Mesenchymal stem cell (in vitro differentiated cells and primary cell): ENCODE data around the gene DENND6A.

ENCODE experiments used
- DNase-seq: peaks from one replicate; pipeline ENCODE4 v3.0.0-alpha.2; 2013
- H2AFZ ChIP-seq: one replicate; pipeline ENCODE4 v1.6.1; 2013; ENCODE audit warnings: low read depth, mild to moderate bottlenecking, control low read depth, inconsistent platforms, low read length, moderate library complexity
- H2AK5ac ChIP-seq: 2 replicates; pipeline ENCODE4 v1.6.1; 2013; ENCODE audit warnings: low read length, moderate library complexity, mild to moderate bottlenecking, inconsistent platforms; ENCODE audit not compliant: severe bottlenecking
- H2BK120ac ChIP-seq: one replicate; pipeline ENCODE4 v1.6.1; 2013; ENCODE audit warnings: low read depth, mild to moderate bottlenecking, inconsistent platforms, low read length, moderate library complexity
- H2BK12ac ChIP-seq, 2 experiments: one replicate each; pipeline ENCODE4 v1.6.1; 2013; ENCODE audit warnings: inconsistent platforms in 2 of 2, low read length in 2 of 2, mild to moderate bottlenecking in 2 of 2, moderate library complexity in 2 of 2, control low read depth in 1 of 2
- H2BK15ac ChIP-seq: one replicate; pipeline ENCODE4 v1.6.1; 2013; ENCODE audit warnings: mild to moderate bottlenecking, low read depth, inconsistent platforms; ENCODE audit not compliant: poor library complexity, severe bottlenecking
- H2BK5ac ChIP-seq: 2 replicates; pipeline ENCODE4 v1.6.1; 2013; ENCODE audit warnings: low read depth, mild to moderate bottlenecking, low read length, control low read depth, inconsistent platforms; ENCODE audit not compliant: poor library complexity, severe bottlenecking
- H3K14ac ChIP-seq, 2 experiments: one replicate each; pipeline ENCODE4 v1.6.1; 2013; ENCODE audit warnings: inconsistent platforms in 2 of 2, low read length in 2 of 2, control low read depth in 1 of 2, mild to moderate bottlenecking in 1 of 2, moderate library complexity in 1 of 2
- H3K18ac ChIP-seq, 2 experiments: one replicate each; pipeline ENCODE4 v1.6.1; 2013; ENCODE audit warnings: inconsistent platforms in 2 of 2, low read length in 2 of 2, control low read depth in 1 of 2, low read depth in 1 of 2, mild to moderate bottlenecking in 1 of 2
- H3K23ac ChIP-seq, 2 experiments: one replicate each; pipeline ENCODE4 v1.6.1; 2013; ENCODE audit warnings: inconsistent platforms in 2 of 2, low read length in 2 of 2, mild to moderate bottlenecking in 2 of 2, moderate library complexity in 2 of 2, control low read depth in 1 of 2
- H3K27ac ChIP-seq: 2 replicates; pipeline ENCODE4 v1.5.1; 2013; ENCODE audit warnings: mild to moderate bottlenecking, moderate library complexity, low read length, control low read depth, inconsistent platforms; ENCODE audit not compliant: poor library complexity, severe bottlenecking
- H3K27me3 ChIP-seq, 2 experiments: 2 replicates each; pipeline versions ENCODE4 v1.6.1 to v1.7.0; 2013; ENCODE audit warnings: low read length in 2 of 2, mild to moderate bottlenecking in 2 of 2, moderate library complexity in 2 of 2, control low read depth in 1 of 2, inconsistent platforms in 1 of 2; ENCODE audit not compliant: control insufficient read depth in 1 of 2, insufficient read depth in 1 of 2
- H3K36me3 ChIP-seq, 2 experiments: 2 replicates each; pipeline versions ENCODE4 v1.6.1 to v1.7.0; 2013; ENCODE audit warnings: low read length in 2 of 2, control low read depth in 1 of 2, inconsistent platforms in 1 of 2, low read depth in 1 of 2, mild to moderate bottlenecking in 1 of 2; ENCODE audit not compliant: insufficient read depth in 2 of 2, control insufficient read depth in 1 of 2
- H3K4ac ChIP-seq, 2 experiments: one replicate each; pipeline ENCODE4 v1.6.1; 2013; ENCODE audit warnings: inconsistent platforms in 2 of 2, low read length in 2 of 2, mild to moderate bottlenecking in 2 of 2, moderate library complexity in 2 of 2, control low read depth in 1 of 2, low read depth in 1 of 2
- H3K4me1 ChIP-seq: 2 replicates; pipeline ENCODE4 v1.6.1; 2013; ENCODE audit warnings: low read depth, low read length, control low read depth; ENCODE audit not compliant: control insufficient read depth, insufficient read depth
- H3K4me2 ChIP-seq: 2 replicates; pipeline ENCODE4 v1.6.1; 2013; ENCODE audit warnings: low read length, mild to moderate bottlenecking, inconsistent platforms; ENCODE audit not compliant: poor library complexity, severe bottlenecking
- H3K4me3 ChIP-seq, 2 experiments: 2 replicates each; pipeline versions ENCODE4 v1.5.1 to v1.7.0; 2013; ENCODE audit warnings: low read length in 2 of 2, mild to moderate bottlenecking in 2 of 2, control low read depth in 1 of 2, low read depth in 1 of 2; ENCODE audit not compliant: insufficient read depth in 1 of 2
- H3K79me1 ChIP-seq: replicated peaks from 2 replicates; pipeline ENCODE4 v1.6.1; 2013; ENCODE audit warnings: mild to moderate bottlenecking, control low read depth, low read length, inconsistent platforms; ENCODE audit not compliant: poor library complexity, severe bottlenecking
- H3K9ac ChIP-seq: 2 replicates; pipeline ENCODE4 v1.7.0; 2013; ENCODE audit warnings: mild to moderate bottlenecking, low read length, moderate library complexity
- H3K9me3 ChIP-seq: 2 replicates; pipeline ENCODE4 v1.7.0; 2013; ENCODE audit warnings: mild to moderate bottlenecking, low read length; ENCODE audit not compliant: control insufficient read depth
- H4K8ac ChIP-seq: one replicate; pipeline ENCODE4 v1.6.1; 2013; ENCODE audit warnings: inconsistent platforms, mild to moderate bottlenecking, low read length, moderate library complexity
- H4K91ac ChIP-seq: one replicate; pipeline ENCODE4 v1.6.1; 2013; ENCODE audit warnings: mild to moderate bottlenecking, low read length, inconsistent platforms
- WGBS: methylation state at CpG from one replicate; pipeline ENCODE4 v1.1.7; 2013; ENCODE audit warnings: mixed read lengths; 5-methylcytosine and 5-hydroxymethylcytosine counted together

DENND6A gene

GRCh38 chr3:57605683-57606082, 87.2 kb downstream of the DENND6A start:
- Histone ChIP-seq H2AK5ac (no peak overlapping the region), H3K27ac (no peak overlapping the region), H3K9me3 (peaks cover 8% of the 10 kb centered on the region), H3K36me3 (peaks cover 3 to 9% of the 10 kb centered on the region in 2 experiments), H3K23ac (no peak overlapping the region), H2BK15ac (no peak overlapping the region), H2BK5ac (no peak overlapping the region), H2BK120ac (no peak overlapping the region), H3K4ac (no peak overlapping the region), H3K27me3 (no peaks in the 10 kb centered on the region), H3K79me1 (peaks cover 5% of the 10 kb centered on the region), H2BK12ac (no peak overlapping the region), H3K9ac (no peak overlapping the region), H3K18ac (no peak overlapping the region), H2AFZ (no peak overlapping the region), H3K14ac (no peak overlapping the region), H3K4me1 (no peaks in the 10 kb centered on the region), H3K4me2 (no peak overlapping the region), H4K91ac (no peak overlapping the region), H4K8ac (no peak overlapping the region), H3K4me3 (no peak overlapping the region)
- DNase-seq = no peak

DNA sequence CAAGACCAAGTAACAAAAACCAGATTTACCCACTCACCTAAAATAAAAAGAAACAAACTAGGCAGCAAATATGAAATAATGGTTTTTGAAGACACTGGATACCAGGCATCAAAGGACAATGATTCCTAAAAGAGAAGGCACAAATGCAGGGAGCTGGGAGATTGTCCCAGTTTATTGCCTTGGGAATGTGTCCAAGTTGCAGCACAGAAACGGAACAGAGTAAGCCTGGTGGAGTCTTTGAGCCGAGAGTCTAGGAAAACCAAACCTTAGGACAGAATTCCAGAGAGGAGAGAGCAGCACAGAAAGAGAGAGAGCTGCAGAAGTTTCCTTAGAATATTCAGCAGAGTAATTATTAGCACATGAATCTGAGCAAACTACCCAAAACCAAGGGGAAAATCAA, 87.9 kb downstream of the DENND6A start:
- Histone ChIP-seq H3K79me1 (peaks cover 5% of the 10 kb centered on the region), H2BK12ac (no peak overlapping the region), H2BK120ac (no peak overlapping the region), H3K27me3 (no peaks in the 10 kb centered on the region), H3K14ac (no peak overlapping the region), H3K27ac (no peak overlapping the region), H3K36me3 (peaks cover 3 to 9% of the 10 kb centered on the region in 2 experiments), H2BK15ac (no peak overlapping the region), H4K91ac (no peak overlapping the region), H3K9me3 (peaks cover 8% of the 10 kb centered on the region), H3K4ac (no peak overlapping the region), H4K8ac (no peak overlapping the region), H3K23ac (no peak overlapping the region), H3K18ac (no peak overlapping the region), H2BK5ac (no peak overlapping the region), H3K9ac (no peak overlapping the region), H3K4me3 (no peak overlapping the region), H2AFZ (no peak overlapping the region), H3K4me2 (no peak overlapping the region), H2AK5ac (no peak overlapping the region), H3K4me1 (no peaks in the 10 kb centered on the region)
- 100% methylated on average over 2 of the region's 2 CpGs for WGBS
- no peak for DNase-seq

GRCh38 chr3:57600195-57600594, 92.7 kb downstream of the DENND6A start:
- Histone ChIP-seq H3K23ac (no peak overlapping the region), H2BK15ac (no peak overlapping the region), H3K79me1 (peaks cover 5% of the 10 kb centered on the region), H3K27ac (no peak overlapping the region), H3K4me1 (no peaks in the 10 kb centered on the region), H2AFZ (no peak overlapping the region), H2BK12ac (no peak overlapping the region), H3K4ac (no peak overlapping the region), H4K8ac (no peak overlapping the region), H3K36me3 (peaks cover 3 to 13% of the 10 kb centered on the region in 2 experiments), H3K9me3 (no peaks in the 10 kb centered on the region), H2AK5ac (no peak overlapping the region), H3K4me2 (no peak overlapping the region), H3K27me3 (no peaks in the 10 kb centered on the region), H3K14ac (no peak overlapping the region), H3K9ac (no peak overlapping the region), H2BK120ac (no peak overlapping the region), H2BK5ac (no peak overlapping the region), H3K18ac (no peak overlapping the region), H3K4me3 (no peak overlapping the region), H4K91ac (no peak overlapping the region)
- no peak for DNase-seq
- WGBS = 100% methylated on average over 2 of the region's 2 CpGs

DNA sequence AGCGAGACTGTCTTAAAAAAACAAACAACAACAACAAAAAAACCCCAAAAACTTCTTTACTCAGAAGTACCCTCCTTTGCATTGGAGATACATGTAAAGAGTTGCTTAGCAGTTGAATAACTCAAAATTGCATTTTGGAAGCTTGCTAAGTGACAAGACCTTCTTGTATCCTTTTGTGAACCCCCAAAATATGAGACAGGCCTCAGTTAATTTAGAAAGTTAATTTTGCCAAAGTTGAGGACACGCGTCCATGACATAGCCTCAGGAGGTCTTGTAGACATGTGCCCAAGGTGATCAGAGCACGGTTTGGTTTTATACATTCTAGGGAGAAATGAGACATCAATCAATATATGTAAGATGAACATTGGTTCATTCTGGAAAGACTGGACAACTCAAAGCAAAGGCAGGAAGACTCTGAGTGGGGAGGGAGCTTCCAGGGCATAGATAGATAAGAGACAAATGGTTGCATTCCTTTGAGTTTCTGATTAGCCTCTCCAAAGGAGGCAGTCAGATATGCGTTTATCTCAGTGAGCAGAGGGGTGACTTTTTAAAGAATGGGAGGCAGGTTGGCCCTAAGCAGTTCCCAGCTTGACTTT, 94.0 kb downstream of the DENND6A start:
- no peak overlapping the region for H3K27ac ChIP-seq
- peak overlapping the region; percentile 99 for H3K9ac ChIP-seq
- H3K79me1 ChIP-seq = peaks cover 2% of the 10 kb centered on the region
- H2BK15ac ChIP-seq = no peak overlapping the region
- H3K27me3 ChIP-seq = no peaks in the 10 kb centered on the region
- H3K23ac ChIP-seq = no peak overlapping the region
- H3K4me2 ChIP-seq = peak overlapping the region; percentile 64
- no peak overlapping the region for H2BK120ac ChIP-seq
- no peak overlapping the region for H2BK12ac ChIP-seq
- H3K18ac ChIP-seq = no peak overlapping the region
- 73% methylated on average over 4 of the region's 5 CpGs for WGBS
- peak overlapping the region; percentile 6 for H2AK5ac ChIP-seq
- H3K14ac ChIP-seq = no peak overlapping the region
- H3K36me3 ChIP-seq = peaks cover 3 to 23% of the 10 kb centered on the region in 2 experiments
- no peak overlapping the region for H2BK5ac ChIP-seq
- peak overlapping the region in 1 of 2 experiments; percentile 94 for H3K4me3 ChIP-seq
- H4K91ac ChIP-seq = no peak overlapping the region
- no peak overlapping the region for H3K4ac ChIP-seq
- H2AFZ ChIP-seq = no peak overlapping the region
- peak; percentile 10 for DNase-seq
- no peak overlapping the region for H4K8ac ChIP-seq
- H3K9me3 ChIP-seq = no peaks in the 10 kb centered on the region
- peaks cover 2% of the 10 kb centered on the region for H3K4me1 ChIP-seq
